A549 (cell line): ENCODE measurements around the gene CACNA1D. TPM values are rescaled to one million over a fixed set of nuclear protein-coding genes. Genes with fewer than 3 reads are reported as not detected.

ENCODE experiments used
- ATAC-seq, 2 experiments: fragments of 200-7000 bp in 1 of 2; fragments of >200 bp in 1 of 2; cut with Nextera tagmentation in 1 of 2; cut with Tn5 transposase in 1 of 2; 3 replicates each; pipeline versions ENCODE4 v1.8.0 to v1.9.1; 2018 to 2020; ENCODE audit warnings: mild to moderate bottlenecking in 1 of 2, moderate library complexity in 1 of 2
- CTCF ChIA-PET: fragments of 300-600 bp; sonication (Branson Sonifier 250); formaldehyde crosslinking; extraction: SDS; loops from one replicate; lab custom pipeline; 2021; ENCODE audit warnings: antibody characterized with exemption, inconsistent platforms; lab: Yijun Ruan, JAX
- POLR2A ChIA-PET: fragments of 350-600 bp; formaldehyde crosslinking; extraction: SDS; loops from one replicate; lab custom pipeline; 2021; ENCODE audit warnings: antibody characterized with exemption, inconsistent platforms; lab: Yijun Ruan, JAX
- DNase-seq, 2 experiments: peaks; one replicate each; pipeline versions ENCODE4 v3.0.0 to v3.0.0-alpha.2; 2011 to 2016; ENCODE audit warnings: low read depth in 1 of 2, low spot score in 1 of 2
- FAIRE-seq: peaks from 2 replicates; lab custom pipeline; 2011; peaks lifted over from hg19 to GRCh38; lab: Jason Lieb, UNC
- H3K27ac ChIP-seq, 2 experiments: fragments of >200 bp; sonication (Bioruptor Twin); formaldehyde crosslinking; 3 replicates each; pipeline ENCODE4 v1.5.1; 2016 to 2017
- H3K4me1 ChIP-seq: fragments of >200 bp; sonication (Bioruptor Twin); formaldehyde crosslinking; 3 replicates; pipeline ENCODE4 v1.6.1; 2016
- H3K4me2 ChIP-seq: fragments of >200 bp; sonication (Bioruptor Twin); formaldehyde crosslinking; 3 replicates; pipeline ENCODE4 v1.6.1; 2016
- H3K4me3 ChIP-seq: fragments of >200 bp; sonication (Bioruptor Twin); formaldehyde crosslinking; 3 replicates; pipeline ENCODE4 v1.5.1; 2016
- H3K9me3 ChIP-seq: fragments of >200 bp; sonication (Bioruptor Twin); formaldehyde crosslinking; 3 replicates; pipeline ENCODE4 v1.6.1; 2016
- ATOH8 ChIP-seq: fragments of 250-450 bp; sonication (Bioruptor Pico); IDR thresholded peaks from 2 replicates; pipeline ENCODE4 v1.5.0; 2020; ENCODE audit warnings: low read depth, mild to moderate bottlenecking, moderate library complexity
- CBX2 ChIP-seq: fragments of 200-600 bp; sonication (generic); IDR thresholded peaks from 2 replicates; pipeline ENCODE4 v1.6.1; 2016; ENCODE audit warnings: low read depth, mild to moderate bottlenecking, borderline replicate concordance
- CHD2 ChIP-seq: fragments of 150-350 bp; IDR thresholded peaks from 2 replicates; pipeline ENCODE4 v1.6.1; 2014; ENCODE audit warnings: low read length; ENCODE audit not compliant: partially characterized antibody
- ELK1 ChIP-seq: fragments of 150-350 bp; IDR thresholded peaks from 2 replicates; pipeline ENCODE4 v1.6.1; 2014; ENCODE audit warnings: low read depth, mild to moderate bottlenecking, low read length
- EP300 ChIP-seq, 2 experiments: fragments of >200 bp; sonication (Bioruptor Twin); formaldehyde crosslinking; IDR thresholded peaks; 2 replicates in 1 of 2; 3 replicates in 1 of 2; pipeline ENCODE4 v1.6.1; 2016 to 2017
- HMGXB4 ChIP-seq: fragments of 250-450 bp; sonication (Bioruptor Pico); IDR thresholded peaks from 2 replicates; pipeline ENCODE4 v1.5.0; 2021; ENCODE audit warnings: mild to moderate bottlenecking, moderate library complexity, borderline replicate concordance
- MAFK ChIP-seq: fragments of 450-650 bp; IDR thresholded peaks from 2 replicates; pipeline ENCODE4 v1.6.1; 2014; ENCODE audit not compliant: partially characterized antibody
- MYC ChIP-seq: IDR thresholded peaks from 2 replicates; pipeline ENCODE4 v1.6.1; 2012; ENCODE audit warnings: mild to moderate bottlenecking, inconsistent platforms, low read length, improper control_type of control experiment, borderline replicate concordance
- NFE2L2 ChIP-seq: fragments of 150-350 bp; conservative IDR thresholded peaks from 2 replicates; pipeline ENCODE4 v1.6.1; 2014; ENCODE audit warnings: low read length
- NPAS2 ChIP-seq: fragments of 250-450 bp; sonication (Bioruptor Pico); IDR thresholded peaks from 2 replicates; pipeline ENCODE4 v1.8.0; 2022; ENCODE audit warnings: mild to moderate bottlenecking, moderate library complexity, borderline replicate concordance
- PBX3 ChIP-seq: IDR thresholded peaks from 2 replicates; pipeline ENCODE4 v1.6.1; 2012
- POLR2AphosphoS2 ChIP-seq: conservative IDR thresholded peaks from 2 replicates; pipeline ENCODE4 v1.6.1; 2012; ENCODE audit warnings: low read length, improper control_type of control experiment, inconsistent platforms
- RARB ChIP-seq: fragments of 250-450 bp; sonication (Bioruptor Pico); IDR thresholded peaks from 2 replicates; pipeline ENCODE4 v1.8.0; 2021; ENCODE audit warnings: mild to moderate bottlenecking, moderate library complexity
- REST ChIP-seq: fragments of 200-600 bp; sonication (generic); IDR thresholded peaks from 2 replicates; pipeline ENCODE4 v1.6.1; 2016; ENCODE audit warnings: antibody characterized with exemption, mild to moderate bottlenecking, moderate library complexity
- SMC3 ChIP-seq: fragments of >200 bp; sonication (Bioruptor Twin); formaldehyde crosslinking; IDR thresholded peaks from 3 replicates; pipeline ENCODE4 v1.6.1; 2018; ENCODE audit warnings: inconsistent platforms
- USF2 ChIP-seq: fragments of 450-650 bp; IDR thresholded peaks from 2 replicates; pipeline ENCODE4 v1.6.1; 2014; ENCODE audit warnings: antibody characterized with exemption
- ZC3H11A ChIP-seq: fragments of 450-650 bp; IDR thresholded peaks from 2 replicates; pipeline ENCODE4 v1.6.1; 2014; ENCODE audit warnings: antibody characterized with exemption, mild to moderate bottlenecking
- ZFP36 ChIP-seq: fragments of 450-650 bp; IDR thresholded peaks from 2 replicates; pipeline ENCODE4 v1.6.1; 2014; ENCODE audit warnings: borderline replicate concordance; ENCODE audit not compliant: partially characterized antibody
- WGBS: methylation state at CpG from one replicate; pipeline ENCODE4 v1.1.6; 2017; ENCODE audit errors: missing lambda C conversion rate; 5-methylcytosine and 5-hydroxymethylcytosine counted together
- polyA plus RNA-seq, 4 experiments: library from polyadenylated mRNA; depleted of rRNA in 3 of 4; stranded (reverse); fragments of >200 nt; fragmentation: RNase III in 1 of 4; extraction: RNeasy Plus Mini Kit Qiagen cat#74134 plus additional on column Dnase treatment in 1 of 4; gene quantifications; 2 replicates in 3 of 4; 3 replicates in 1 of 4; pipeline ENCODE4 v1.2.3, GENCODE V29; 2011 to 2017

CACNA1D gene
- polyA plus RNA-seq, 2 of the 4 experiments (the other 2 are of a cell fraction), result 1.1 to 10.7 TPM

GRCh38 chr3:53750253-53751210 lies 256.1 kb downstream of the CACNA1D start:
- no peak for TF ChIP-seq MYC
- no peak for TF ChIP-seq CHD2
- no peak for TF ChIP-seq CBX2
- no peak for TF ChIP-seq USF2
- no peak for TF ChIP-seq NPAS2 (CRISPR knock-in tag)
- no peak for TF ChIP-seq PBX3
- TF ChIP-seq ZFP36, result no peak
- no peak for TF ChIP-seq ELK1
- TF ChIP-seq REST, result no peak
- TF ChIP-seq RARB, result no peak
- TF ChIP-seq POLR2AphosphoS2, result no peak
- no peak for TF ChIP-seq MAFK
- TF ChIP-seq ZC3H11A, result no peak
- TF ChIP-seq HMGXB4 (CRISPR knock-in tag), result no peak
- TF ChIP-seq SMC3, result no peak
- no peak for TF ChIP-seq EP300 (IDR thresholded peaks at IDR 0.05)
- no peak for TF ChIP-seq NFE2L2
- no peak for TF ChIP-seq ATOH8 (CRISPR knock-in tag)
- no peak overlapping the region for H3K4me3 ChIP-seq
- POLR2A ChIA-PET, result no interaction called here
- 75% methylated on average over 11 of the region's 17 CpGs for WGBS
- no peak for DNase-seq
- no peak for ATAC-seq
- no peak overlapping the region for H3K4me2 ChIP-seq
- no peaks in the 10 kb centered on the region for H3K9me3 ChIP-seq
- H3K4me1 ChIP-seq, result no peaks in the 10 kb centered on the region
- no peak for FAIRE-seq
- CTCF ChIA-PET, result no interaction called here
- H3K27ac ChIP-seq, result no peak overlapping the region
